Activated CD8-positive, alpha-beta memory T cell treated with anti-CD3 and anti-CD28 coated beads for 36 hours (primary cell): ENCODE measurements around the gene GRN. TPM values are rescaled to one million over a fixed set of nuclear protein-coding genes. Genes with fewer than 3 reads are reported as not detected.
"Not testable (repeated sequence)": the region's sequence is repeated elsewhere in the genome, so short reads cannot be mapped to it uniquely, and the experiment has no call there.

ENCODE experiments used
- CTCF ChIA-PET: fragments of 350-600 bp; sonication (Branson Sonifier 250); formaldehyde crosslinking; loops from one replicate; lab custom pipeline; 2021; ENCODE audit warnings: antibody characterized with exemption; lab: Charles Lee
- POLR2A ChIA-PET: fragments of 350-600 bp; sonication (Branson Sonifier 250); formaldehyde crosslinking; loops from one replicate; lab custom pipeline; 2021; ENCODE audit warnings: antibody characterized with exemption; lab: Charles Lee
- total RNA-seq, 2 experiments: library from RNA; stranded (reverse); gene quantifications; one replicate each; pipeline ENCODE4 v1.2.3, GENCODE V29; 2021

GRN gene
- total RNA-seq, 2 experiments from 2014 or later, result 42.6 to 46.7 TPM

DNA sequence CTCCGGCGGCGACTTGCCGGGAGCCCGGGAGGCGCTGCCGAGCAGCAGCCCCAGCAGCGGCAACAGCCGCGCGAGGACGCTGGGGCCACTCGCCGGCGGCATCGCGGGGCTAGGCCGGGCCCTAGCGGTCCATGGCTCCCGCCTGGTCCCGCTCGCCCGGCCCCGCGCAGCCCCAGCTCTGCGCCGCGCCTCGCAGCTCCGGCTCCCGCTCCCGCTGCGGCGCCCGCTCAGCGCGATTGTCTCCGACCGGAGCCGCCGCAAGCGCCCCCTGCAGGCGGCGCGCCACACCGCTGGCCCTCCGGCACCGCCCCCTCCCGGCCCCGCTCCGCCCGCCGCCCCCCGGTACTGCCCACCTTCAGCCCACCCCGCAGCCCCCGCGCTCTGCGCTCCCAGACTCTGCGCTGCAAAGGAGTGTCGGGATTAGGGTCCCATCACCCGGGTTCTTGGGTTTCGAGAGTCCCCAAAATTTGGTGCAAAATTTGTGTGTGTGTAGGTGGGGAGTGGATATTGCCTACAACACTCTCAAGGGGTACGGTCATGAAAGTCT is 18.6 kb downstream of the GRN start, which contains the start of gene FAM171A2:
Gene FAM171A2 (minus strand): TSS at position 241 of the 547 bp plus-strand sequence. CDS start 139 bp downstream, at position 102.
- ChIA-PET CTCF (interaction anchor here (0.6 to 3.2 kb wide), 14 partner anchors 8 to 169 kb away, joined by 3 to 15 read pairs (median 5); partner anchors contain the start of gene GRN), POLR2A (interaction anchor here (0.7 to 1.3 kb wide), 2 partner anchors 9 to 53 kb away, joined by 5 read pairs; no protein-coding TSS in a partner anchor)

DNA sequence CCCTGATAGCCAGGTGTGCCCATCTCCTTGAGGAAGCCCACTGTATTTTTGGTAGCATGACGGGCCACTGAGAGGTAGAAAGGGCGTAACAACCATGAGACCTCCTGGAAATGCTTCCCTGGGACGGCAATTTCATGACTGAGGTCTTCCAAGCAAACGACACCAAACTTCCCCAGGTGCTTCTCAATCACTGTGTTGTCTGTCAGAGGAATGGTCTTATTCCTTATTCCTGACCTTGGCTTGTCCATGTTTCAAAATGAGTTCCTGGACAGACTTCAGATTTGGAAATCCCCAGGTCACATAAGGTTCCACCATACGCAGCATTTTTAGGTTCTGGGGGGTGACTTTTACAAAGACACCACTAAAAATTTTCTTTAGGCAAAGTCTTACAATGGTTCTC is 19.9 kb downstream of the GRN start:
- POLR2A ChIA-PET, CTCF ChIA-PET: not testable (repeated sequence)

DNA sequence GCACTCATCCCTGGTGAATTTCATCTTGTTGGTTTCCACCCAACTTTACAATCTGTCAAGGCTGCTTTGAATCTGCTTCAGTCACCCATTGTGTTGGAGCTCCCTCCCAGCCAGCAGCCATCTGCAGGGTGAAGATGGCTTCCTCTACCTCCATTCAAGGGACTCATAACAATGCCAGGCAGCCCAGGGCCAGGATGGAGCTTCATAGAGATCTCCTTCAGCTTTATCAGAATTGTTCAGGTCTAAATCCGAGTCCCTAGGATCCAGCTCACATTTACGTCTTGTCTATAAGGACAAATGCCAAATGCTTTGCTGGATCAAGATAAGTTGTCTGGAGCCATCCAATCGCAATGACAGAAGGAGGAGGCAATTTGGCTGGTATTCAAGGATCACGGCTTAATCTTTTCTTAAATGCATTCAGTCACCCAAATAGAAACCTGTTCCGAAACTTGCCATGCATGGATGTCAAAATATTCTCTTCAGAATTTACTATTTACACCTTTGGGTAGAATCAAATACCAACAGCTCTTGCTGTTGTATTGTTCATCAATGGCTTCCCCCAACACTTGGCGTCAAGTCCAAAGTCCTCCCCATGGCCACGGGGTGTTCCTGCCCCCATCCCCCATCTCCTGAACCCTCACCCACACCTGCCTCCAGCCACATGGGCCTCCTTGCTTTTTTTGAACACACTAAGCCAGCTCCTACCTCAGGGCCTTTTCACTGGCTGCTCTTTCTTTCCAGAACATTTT is 22.3 kb downstream of the GRN start:
- CTCF ChIA-PET, result interaction anchor here (1.1 to 1.2 kb wide), 2 partner anchors 14 to 17 kb away, joined by 3 to 5 read pairs; no protein-coding TSS in a partner anchor
- POLR2A ChIA-PET, result no interaction called here

DNA sequence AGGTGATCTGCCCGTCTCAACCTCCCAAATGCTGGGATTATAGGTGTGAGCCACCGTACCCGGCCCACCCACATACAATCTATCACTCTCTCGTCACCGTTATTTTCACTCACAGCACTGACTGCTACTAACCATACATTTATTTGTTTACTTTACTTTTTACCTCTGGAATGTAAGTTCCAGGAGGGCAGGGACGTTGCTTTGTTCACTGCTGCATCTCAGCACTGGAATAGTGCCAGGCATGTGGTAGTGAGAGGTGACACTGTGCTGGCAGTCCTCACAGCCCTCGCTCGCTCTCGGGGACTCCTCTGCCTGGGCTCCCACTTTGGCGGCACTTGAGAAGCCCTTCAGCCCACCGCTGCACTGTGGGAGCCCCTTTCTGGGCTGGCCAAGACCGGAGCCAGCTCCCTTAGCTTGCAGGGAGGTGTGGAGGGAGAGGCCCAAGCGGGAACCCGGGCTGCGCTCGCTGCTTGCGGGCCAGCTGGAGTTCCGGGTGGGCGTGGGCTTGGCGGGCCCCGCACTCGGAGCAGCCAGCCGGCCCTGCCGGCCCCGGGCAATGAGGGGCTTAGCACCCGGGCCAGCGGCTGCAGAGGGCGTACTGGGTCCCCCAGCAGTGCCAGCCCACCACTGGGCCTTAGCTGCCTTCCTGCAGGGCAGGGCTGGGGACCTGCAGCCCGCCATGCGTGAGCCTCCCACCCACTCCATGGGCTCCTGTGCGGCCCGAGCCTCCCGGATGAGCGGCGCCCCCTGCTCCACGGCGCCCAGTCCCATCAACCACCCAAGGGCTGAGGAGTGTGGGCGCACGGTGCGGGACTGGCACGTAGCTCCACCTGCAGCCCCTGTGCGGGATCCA is 23.5 kb downstream of the GRN start:
- POLR2A ChIA-PET, result not testable (repeated sequence)
- CTCF ChIA-PET, result interaction anchor here (1.0 kb wide), 1 partner anchor 14 kb away, joined by 3 read pairs; no protein-coding TSS in a partner anchor

DNA sequence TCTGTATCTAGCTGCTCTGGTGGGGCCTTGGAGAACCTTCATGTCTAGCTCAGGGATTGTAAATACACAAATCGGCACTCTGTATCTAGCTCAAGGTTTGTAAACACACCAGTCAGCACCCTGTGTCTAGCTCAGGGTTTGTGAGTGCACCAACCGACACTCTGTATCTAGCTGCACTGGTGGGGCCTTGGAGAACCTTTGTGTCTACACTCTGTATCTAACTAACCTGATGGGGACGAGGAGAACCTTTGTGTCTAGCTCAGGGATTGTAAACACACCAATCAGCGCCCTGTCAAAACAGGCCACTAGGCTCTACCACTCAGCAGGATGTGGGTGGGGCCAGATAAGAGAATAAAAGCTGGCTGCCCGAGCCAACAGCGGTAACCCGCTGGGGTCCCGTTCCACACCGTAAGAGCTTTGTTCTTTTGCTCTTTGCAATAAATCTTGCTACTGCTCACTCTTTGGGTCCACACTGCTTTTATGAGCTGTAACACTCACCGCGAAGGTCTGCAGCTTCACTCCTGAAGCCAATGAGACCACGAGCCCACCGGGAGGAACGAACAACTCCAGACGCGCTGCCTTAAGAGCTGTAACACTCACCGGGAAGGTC is 24.4 kb downstream of the GRN start:
- CTCF ChIA-PET, result interaction anchor here (1.0 kb wide), 1 partner anchor 15 kb away, joined by 3 read pairs; no protein-coding TSS in a partner anchor
- POLR2A ChIA-PET, result not testable (repeated sequence)

DNA sequence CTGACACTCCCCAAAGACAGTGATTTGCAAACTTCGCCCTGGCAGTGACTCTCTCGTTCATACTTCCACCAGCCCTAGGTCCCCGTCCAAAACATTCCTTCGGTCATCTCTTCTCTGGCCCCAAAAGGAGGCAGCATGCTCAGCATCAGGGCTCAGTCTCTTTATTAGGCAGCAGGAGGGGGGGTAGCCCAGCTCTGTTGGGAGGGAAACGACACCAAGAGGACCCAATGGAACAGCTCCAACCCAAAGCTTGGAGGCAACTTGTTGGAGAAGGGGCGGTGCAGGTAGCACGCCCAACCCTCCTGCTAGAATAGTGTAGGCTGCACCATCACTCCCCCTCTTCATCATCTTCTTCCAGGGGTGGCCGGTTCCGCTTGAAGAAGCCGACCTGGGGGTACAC is 26.9 kb downstream of the GRN start:
- CTCF ChIA-PET, result interaction anchor here (0.6 to 0.8 kb wide), 3 partner anchors 9 to 152 kb away, joined by 3 to 4 read pairs (median 3); partner anchors contain the start of genes FAM171A2 and UBTF
- POLR2A ChIA-PET, result no interaction called here

DNA sequence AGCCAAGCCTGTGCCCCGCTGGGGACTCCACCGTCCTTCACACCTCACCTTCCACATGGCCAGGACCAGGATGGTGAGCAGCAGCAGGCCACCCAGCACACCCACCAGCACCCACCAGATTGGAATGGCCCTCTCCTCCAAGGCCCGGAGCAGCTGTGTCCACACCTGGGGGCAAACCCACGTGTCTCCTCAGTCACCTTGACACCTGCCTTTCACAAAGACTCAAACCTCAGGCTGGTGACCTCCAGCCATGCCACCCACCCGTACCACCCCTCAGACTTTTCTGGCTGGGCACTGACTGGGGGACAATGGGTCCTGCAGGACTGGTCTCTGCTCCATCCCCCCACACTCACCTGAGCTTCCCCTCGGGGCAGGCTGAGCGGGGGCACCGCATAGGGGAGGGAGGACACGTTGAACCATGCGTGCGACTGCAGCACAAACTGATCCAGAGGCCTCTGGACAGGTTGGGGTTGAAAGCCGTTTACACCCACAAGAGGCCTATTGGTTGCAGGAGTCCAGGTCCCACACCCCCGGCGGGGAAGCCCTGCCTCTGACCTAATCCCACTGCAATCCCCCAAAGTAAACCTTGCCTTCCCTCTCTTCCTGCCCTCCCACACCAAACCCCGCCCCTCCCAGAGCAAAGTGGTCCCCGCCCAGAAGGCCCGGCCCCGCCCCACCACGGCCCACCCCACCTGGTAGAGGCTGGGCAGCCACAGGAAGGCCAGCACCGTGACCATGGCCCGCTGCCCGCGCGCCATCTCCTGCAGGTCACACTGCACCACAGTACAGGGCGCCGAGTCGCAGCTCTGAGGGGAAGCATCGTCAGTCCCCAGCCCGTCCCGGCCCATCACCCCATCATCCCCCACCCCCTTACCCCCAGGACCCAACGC is 29.4 kb downstream of the GRN start:
- POLR2A ChIA-PET, result no interaction called here
- CTCF ChIA-PET, result interaction anchor here (3.4 kb wide), 1 partner anchor 12 kb away, joined by 15 read pairs; the partner anchor contains the start of gene FAM171A2

DNA sequence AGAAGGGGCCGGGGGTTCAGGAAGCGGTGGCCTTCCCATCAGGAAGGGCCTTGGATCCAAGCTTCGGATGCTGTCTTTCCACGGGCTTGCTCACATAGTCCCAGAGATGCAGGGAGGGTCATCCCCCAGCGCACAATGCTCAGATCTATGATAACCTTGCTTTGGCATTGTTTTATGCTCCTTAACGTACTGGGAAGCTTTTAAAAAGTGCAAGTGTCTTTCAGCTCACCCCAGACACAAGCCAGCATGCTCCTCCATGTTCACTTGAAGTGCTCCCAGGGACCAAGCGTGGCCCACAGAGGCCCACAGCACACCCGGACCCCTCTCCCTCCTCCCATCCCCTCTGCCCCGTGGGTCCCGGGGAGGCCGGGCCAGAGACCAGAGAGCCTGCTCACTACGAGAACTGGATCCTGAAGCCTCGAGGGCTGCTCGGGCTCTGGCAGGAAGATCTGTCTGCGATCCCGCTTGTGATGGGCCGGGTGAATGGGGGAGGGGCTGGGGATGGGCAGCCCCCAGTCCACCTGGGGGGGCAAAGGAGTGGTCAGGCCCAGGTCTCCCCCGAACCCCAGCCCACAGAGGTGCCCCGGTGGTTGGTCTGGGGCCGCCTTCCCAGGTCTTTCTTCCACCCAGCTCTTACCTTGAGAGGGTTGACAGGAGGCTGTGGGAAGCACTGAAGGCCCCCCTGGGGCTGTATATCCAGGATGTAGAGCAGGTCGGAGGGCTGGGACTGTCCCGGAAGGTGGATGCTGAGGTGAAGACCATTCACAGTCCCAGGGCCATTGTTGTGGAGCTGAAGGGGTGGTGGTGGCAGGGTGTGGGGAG is 30.3 kb downstream of the GRN start:
- ChIA-PET CTCF (interaction anchor here (0.7 to 3.4 kb wide), 4 partner anchors 13 to 503 kb away, joined by 3 to 15 read pairs (median 4); partner anchors contain the start of gene FAM171A2), POLR2A (no interaction called here)

DNA sequence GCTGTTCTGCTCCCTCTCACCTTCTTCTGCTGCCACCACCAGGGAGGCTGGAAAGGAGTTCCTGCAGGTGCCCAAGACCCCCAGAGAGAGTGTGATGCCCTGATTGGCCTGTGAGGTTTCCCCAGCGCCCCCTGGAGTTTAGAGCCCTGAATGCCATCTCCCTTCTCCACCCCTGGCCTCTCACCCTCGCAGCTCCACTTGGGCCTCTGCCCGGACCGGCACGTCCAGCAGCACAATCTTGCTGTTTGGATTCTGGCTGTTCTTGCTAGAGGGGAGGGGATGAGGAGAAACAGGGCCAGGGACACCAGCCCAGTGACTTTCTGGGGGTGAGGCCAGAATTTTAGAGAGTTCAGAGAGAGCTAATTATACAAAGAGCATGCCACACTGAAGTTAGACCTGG is 31.0 kb downstream of the GRN start:
- ChIA-PET CTCF (interaction anchor here (0.7 to 3.4 kb wide), 4 partner anchors 13 to 502 kb away, joined by 3 to 15 read pairs (median 4); partner anchors contain the start of gene FAM171A2), POLR2A (no interaction called here)

DNA sequence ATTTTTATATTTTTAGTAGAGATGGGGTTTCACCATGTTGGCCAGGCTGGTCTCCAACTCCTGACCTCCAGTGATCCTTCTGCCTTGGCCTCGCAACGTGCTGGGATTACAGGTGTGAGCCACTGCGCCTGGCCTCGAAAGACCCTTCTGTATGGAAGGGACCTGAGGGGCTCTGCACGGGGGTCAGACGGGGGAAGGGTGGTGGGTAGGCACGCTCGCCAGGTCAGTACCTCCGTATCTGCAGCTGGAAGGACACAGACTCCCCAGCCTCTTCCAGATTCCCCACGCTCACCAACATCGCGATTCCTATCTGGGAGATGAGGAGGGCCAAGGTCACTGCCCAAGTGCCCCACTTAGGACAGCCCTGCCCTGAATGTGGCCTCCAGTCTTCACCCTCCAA is 31.7 kb downstream of the GRN start:
- POLR2A ChIA-PET, result no interaction called here

DNA sequence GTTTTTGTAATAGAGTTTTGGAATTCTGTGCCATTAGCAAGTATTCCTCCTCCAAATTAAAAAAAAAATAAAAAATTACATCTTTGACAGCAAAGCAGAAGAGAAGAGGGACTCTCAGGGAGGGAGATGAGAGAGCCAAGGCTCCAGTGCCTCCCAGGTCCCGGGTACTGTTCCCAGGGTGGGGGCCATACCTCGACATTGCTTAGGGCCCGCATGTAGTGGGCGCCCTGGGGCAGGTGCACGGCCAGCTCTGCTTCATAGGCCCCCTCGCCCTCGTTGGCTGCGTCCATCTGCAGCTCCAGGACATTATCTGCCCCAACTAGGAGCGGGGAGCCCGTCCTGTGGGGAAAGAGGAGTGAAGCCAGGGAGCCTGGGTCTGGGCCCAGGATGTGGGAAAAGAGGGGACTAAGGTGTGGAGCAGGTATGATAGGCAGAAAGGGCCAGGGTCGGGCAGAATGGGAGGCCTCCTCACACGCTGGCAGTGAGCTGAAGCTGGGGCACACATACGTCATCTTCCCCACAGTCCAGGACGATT is 33.1 kb downstream of the GRN start:
- CTCF ChIA-PET, result interaction anchor here (0.7 kb wide), 1 partner anchor 29 kb away, joined by 4 read pairs; no protein-coding TSS in a partner anchor
- POLR2A ChIA-PET, result no interaction called here

More for the DNA sequence above, 31.7 kb downstream of the GRN start:
- CTCF ChIA-PET, result interaction anchor here (1.5 to 3.4 kb wide), 2 partner anchors 14 to 63 kb away, joined by 3 to 15 read pairs; partner anchors contain the start of gene FAM171A2

DNA sequence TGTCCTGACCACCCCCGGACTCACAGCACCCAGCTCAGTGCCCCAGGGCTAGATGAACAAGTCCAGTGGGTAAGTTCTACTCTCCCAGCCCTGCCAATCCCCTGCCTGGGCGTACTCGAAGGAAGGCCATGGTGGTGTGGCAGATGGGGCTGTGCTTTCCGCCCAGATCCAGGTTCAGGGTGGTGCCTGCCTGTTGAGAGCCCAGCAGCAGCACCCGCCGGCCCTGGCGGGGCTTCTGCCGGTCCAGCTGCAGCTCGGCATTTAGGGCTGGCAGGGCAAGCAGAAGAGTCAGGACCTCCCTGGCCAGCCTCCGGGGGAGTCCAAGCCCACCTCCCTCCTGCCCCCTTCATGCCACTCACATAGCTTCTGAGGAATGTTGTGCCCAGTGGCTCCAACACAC is 34.8 kb downstream of the GRN start:
- CTCF ChIA-PET, result interaction anchor here (0.8 kb wide), 1 partner anchor 153 kb away, joined by 3 read pairs; no protein-coding TSS in a partner anchor
- POLR2A ChIA-PET, result no interaction called here

DNA sequence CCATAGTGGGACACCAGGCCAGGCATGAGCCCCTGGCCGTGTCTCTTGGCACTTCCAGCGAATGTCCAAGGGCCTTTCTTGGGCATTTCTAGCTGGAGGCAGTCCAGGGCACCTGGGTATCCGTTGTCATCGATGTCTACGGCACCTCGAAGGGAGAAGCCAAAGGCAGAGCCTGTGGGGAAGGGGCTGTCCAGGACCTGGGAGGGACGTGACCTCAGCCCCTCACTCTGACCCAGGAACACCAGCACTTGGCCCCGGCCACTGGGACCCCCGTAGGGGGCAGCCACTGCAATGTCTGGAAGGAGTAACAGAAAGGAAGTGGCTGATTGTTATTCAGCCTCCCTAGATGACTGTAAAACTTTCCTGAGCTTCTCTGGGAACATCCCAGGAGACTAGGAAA is 35.7 kb downstream of the GRN start:
- ChIA-PET CTCF (interaction anchor here (0.8 to 0.9 kb wide), 2 partner anchors 17 to 152 kb away, joined by 3 read pairs; partner anchors contain the start of gene FAM171A2), POLR2A (no interaction called here)

DNA sequence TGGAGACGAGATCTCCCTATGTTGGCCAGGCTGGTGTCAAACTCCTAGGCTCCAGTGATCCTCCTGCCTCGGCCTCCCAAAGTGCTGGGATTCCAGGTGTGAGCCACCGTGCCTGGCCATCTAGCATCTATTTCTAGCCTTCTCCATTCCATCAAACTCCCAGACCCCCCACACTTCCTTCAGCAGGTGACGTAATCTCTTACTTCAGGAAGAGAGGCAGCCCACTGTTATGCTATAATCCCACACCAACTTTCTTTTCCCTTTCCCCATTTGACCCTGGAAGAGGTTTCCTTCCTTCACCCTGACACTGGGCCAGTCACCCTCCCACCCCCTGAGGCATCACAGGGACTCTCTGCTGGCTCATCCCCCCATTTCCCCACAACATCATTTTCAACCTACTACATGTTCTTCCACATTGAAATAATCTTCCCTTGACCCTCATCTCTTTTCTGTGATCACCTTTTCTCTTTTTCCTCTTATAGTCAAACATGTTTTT is 36.8 kb downstream of the GRN start:
- POLR2A ChIA-PET, result interaction anchor here (0.6 kb wide), 1 partner anchor 993 kb away, joined by 4 read pairs; no protein-coding TSS in a partner anchor
- CTCF ChIA-PET, result no interaction called here

DNA sequence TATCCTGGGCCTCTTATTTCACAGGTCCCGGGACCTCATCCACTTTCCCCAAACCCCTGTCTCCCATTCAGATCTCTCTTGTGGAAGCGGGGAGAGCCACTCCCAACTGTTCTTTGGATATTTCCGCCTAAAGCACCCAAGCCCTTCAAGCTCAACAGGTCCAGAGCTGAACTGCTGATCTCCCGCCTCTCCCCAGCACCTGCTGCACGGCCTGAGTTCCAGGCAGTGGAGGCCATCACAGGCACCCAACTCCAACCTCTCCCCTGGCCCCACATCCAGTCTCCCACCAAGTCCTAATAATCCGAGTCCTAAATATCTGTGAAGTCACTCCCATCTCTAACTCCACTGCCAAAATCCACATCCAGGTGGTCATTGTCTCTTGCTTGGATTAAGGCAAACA is 37.8 kb downstream of the GRN start:
- POLR2A ChIA-PET, result no interaction called here
- CTCF ChIA-PET, result interaction anchor here (0.6 kb wide), 1 partner anchor 214 kb away, joined by 3 read pairs; no protein-coding TSS in a partner anchor

DNA sequence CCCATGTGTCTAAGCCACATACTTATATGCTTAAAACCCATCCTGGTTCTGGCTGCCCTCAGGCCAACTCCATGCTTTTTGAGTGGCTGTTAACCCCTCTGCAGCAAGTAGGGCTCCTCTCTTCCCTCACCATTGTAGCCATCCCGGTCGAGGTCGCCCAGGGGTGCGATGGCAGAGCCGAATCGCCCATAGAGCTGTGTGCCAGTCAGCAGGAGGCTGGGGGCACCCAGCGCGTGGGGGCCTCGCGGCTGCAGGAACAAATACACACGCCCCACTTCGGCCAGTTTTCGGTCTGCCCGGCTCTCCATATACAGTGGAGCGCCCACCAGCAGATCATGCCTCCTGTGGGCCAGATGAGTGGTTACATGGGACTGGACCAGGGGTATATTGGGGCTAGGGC is 38.3 kb downstream of the GRN start:
- ChIA-PET POLR2A (no interaction called here), CTCF (interaction anchor here (0.6 kb wide), 1 partner anchor 213 kb away, joined by 3 read pairs; no protein-coding TSS in a partner anchor)
